Endothelial cell of umbilical vein (primary cell): ENCODE data around the gene PTCD1. TPM values are rescaled to one million over a fixed set of nuclear protein-coding genes. Genes with fewer than 3 reads are reported as not detected.

Experiments used
- BruUV-seq: library from RNA; stranded (reverse); fragments of 400-500 nt; replicated peaks from 2 replicates; lab custom pipeline; 2021; lab: Mats Ljungman, UMichigan
- CTCF ChIA-PET: fragments of 300-600, 350-600 bp; sonication (Branson Sonifier 250); formaldehyde crosslinking; loops from one replicate; lab custom pipeline; 2021; ENCODE audit warnings: antibody characterized with exemption, inconsistent platforms; lab: Charles Lee
- POLR2A ChIA-PET: fragments of 300-600, 350-600 bp; sonication (Branson Sonifier 250); formaldehyde crosslinking; loops from one replicate; lab custom pipeline; 2021; ENCODE audit warnings: antibody characterized with exemption, inconsistent platforms; lab: Charles Lee
- DNase-seq: peaks from one replicate; pipeline ENCODE4 v3.0.0-alpha.2; 2011; ENCODE audit warnings: low read depth, low spot score
- FAIRE-seq: peaks from 2 replicates; lab custom pipeline; 2011; peaks lifted over from hg19 to GRCh38; lab: Jason Lieb, UNC
- H2AFZ ChIP-seq: 2 replicates; pipeline ENCODE4 v1.6.0; 2012; ENCODE audit warnings: low read depth, low read length, control low read depth, inconsistent platforms
- H3K27ac ChIP-seq: 2 replicates; pipeline ENCODE4 v1.5.1; 2011; ENCODE audit warnings: low read depth, mild to moderate bottlenecking, control low read depth, low read length, moderate library complexity; ENCODE audit not compliant: insufficient read depth
- H3K27me3 ChIP-seq, 2 experiments: 2 replicates each; pipeline versions ENCODE4 v1.6.0 to v1.6.1; 2011; ENCODE audit warnings: low read length in 2 of 2, mixed read lengths in 1 of 2; ENCODE audit not compliant: control insufficient read depth in 2 of 2, insufficient read depth in 2 of 2
- H3K36me3 ChIP-seq, 2 experiments: 2 replicates in 1 of 2; 3 replicates in 1 of 2; pipeline ENCODE4 v1.5.1; 2011; ENCODE audit warnings: low read length in 2 of 2, mild to moderate bottlenecking in 1 of 2, moderate library complexity in 1 of 2; ENCODE audit not compliant: control insufficient read depth in 2 of 2, insufficient read depth in 2 of 2; ENCODE audit errors: extremely low read depth in 1 of 2
- H3K4me1 ChIP-seq: 3 replicates; pipeline ENCODE4 v1.5.1; 2011; ENCODE audit warnings: mild to moderate bottlenecking, low read length; ENCODE audit not compliant: control insufficient read depth, insufficient read depth; ENCODE audit errors: extremely low read depth
- H3K4me2 ChIP-seq: 2 replicates; pipeline ENCODE4 v1.6.1; 2011; ENCODE audit warnings: low read length, control low read depth, mixed read lengths; ENCODE audit not compliant: insufficient read depth
- H3K4me3 ChIP-seq, 3 experiments: fragments of 200-600 bp in 1 of 3; sonication (generic), shearing (Covaris generic) in 1 of 3; replicated peaks in 1 of 3; 2 replicates each; pipeline ENCODE4 v1.5.1; 2011 to 2016; ENCODE audit warnings: control low read depth in 3 of 3, low read length in 3 of 3, mild to moderate bottlenecking in 2 of 3, inconsistent platforms in 1 of 3, low read depth in 1 of 3, moderate library complexity in 1 of 3; ENCODE audit not compliant: insufficient read depth in 1 of 3
- H3K79me2 ChIP-seq: 2 replicates; pipeline ENCODE4 v1.6.0; 2012; ENCODE audit warnings: low read length, inconsistent platforms; ENCODE audit not compliant: control insufficient read depth, insufficient read depth
- H3K9ac ChIP-seq: replicated peaks from 2 replicates; pipeline ENCODE3; 2011; ENCODE audit warnings: low read length, control low read depth; ENCODE audit not compliant: insufficient read depth; ENCODE audit errors: extremely low read depth
- H3K9me1 ChIP-seq: replicated peaks from 3 replicates; pipeline ENCODE4 v1.6.0; 2011; ENCODE audit warnings: mild to moderate bottlenecking, low read length; ENCODE audit not compliant: control insufficient read depth, insufficient read depth; ENCODE audit errors: extremely low read depth
- H3K9me3 ChIP-seq: replicated peaks from 2 replicates; pipeline ENCODE4 v1.5.1; 2012; ENCODE audit warnings: low read length, inconsistent platforms; ENCODE audit not compliant: control insufficient read depth, insufficient read depth
- H4K20me1 ChIP-seq: replicated peaks from 2 replicates; pipeline ENCODE3; 2011; ENCODE audit warnings: mild to moderate bottlenecking, low read length; ENCODE audit not compliant: control insufficient read depth, insufficient read depth; ENCODE audit errors: extremely low read depth
- FOS ChIP-seq: IDR thresholded peaks from 2 replicates; pipeline ENCODE4 v1.6.1; 2011; ENCODE audit warnings: mild to moderate bottlenecking, low read length, moderate library complexity, borderline replicate concordance; ENCODE audit not compliant: insufficient read depth
- JUN ChIP-seq: IDR thresholded peaks from 2 replicates; pipeline ENCODE4 v1.6.1; 2011; ENCODE audit warnings: borderline replicate concordance, low read depth; ENCODE audit not compliant: insufficient read length, insufficient read depth
- MYC ChIP-seq: IDR thresholded peaks from one replicate; pipeline ENCODE4 v1.6.1; 2011; ENCODE audit warnings: mild to moderate bottlenecking, low read depth, low read length
- POLR2A ChIP-seq: IDR thresholded peaks from 2 replicates; pipeline ENCODE4 v1.6.1; 2012; ENCODE audit warnings: low read depth, mild to moderate bottlenecking, control low read depth, low read length
- POLR2AphosphoS5 ChIP-seq: IDR thresholded peaks from 2 replicates; pipeline ENCODE4 v1.6.1; 2012; ENCODE audit warnings: low read depth, mild to moderate bottlenecking, control low read depth, low read length, moderate library complexity; ENCODE audit not compliant: insufficient read depth
- dilution Hi-C: fragments of 300-500 bp; cut with MboI; formaldehyde crosslinking; loops from one replicate; pipeline ENCODE4 v1.15.0; 2019; ENCODE audit warnings: low sequenced_read_pairs; ENCODE audit not compliant: extremely low pct_ligation_motif_present
- intact Hi-C: fragments of 100-400 bp; cut with micrococcal nuclease; formaldehyde crosslinking; loops from one replicate; pipeline ENCODE4 v1.10.0; 2022
- polyA plus RNA-seq, 4 experiments: library from polyadenylated mRNA; depleted of rRNA in 3 of 4; stranded (reverse) in 3 of 4; unstranded in 1 of 4; fragments of >200 nt; gene quantifications; 2 replicates each; pipeline versions ENCODE4 v1.2.1 to v1.2.3, GENCODE V29; 2011 to 2012; ENCODE audit warnings: missing spikeins in 1 of 4
- total RNA-seq: library from RNA; stranded (reverse); gene quantifications from 2 replicates; pipeline ENCODE4 v1.2.3, GENCODE V29; 2021

PTCD1 gene
- total and polyA plus RNA-seq, 2 donors (not counting 3 experiments of a cell fraction or from before 2014, with no cell fraction given), result 3.8 to 9.6 TPM

- Histone ChIP-seq H3K27me3 (no peaks in the 10 kb centered on the region), H3K27ac (no peak overlapping the region), H3K4me3 (no peak overlapping the region), H3K79me2 (peaks cover 33% of the 10 kb centered on the region), H4K20me1 (no peaks in the 10 kb centered on the region), H3K4me1 (no peaks in the 10 kb centered on the region), H3K36me3 (peaks cover 9 to 51% of the 10 kb centered on the region in 2 experiments), H3K9me3 (no peaks in the 10 kb centered on the region), H2AFZ (no peak overlapping the region), H3K4me2 (no peak overlapping the region), H3K9me1 (no peaks in the 10 kb centered on the region), H3K9ac (no peak overlapping the region)
- POLR2A ChIA-PET, result no interaction called here
- dilution Hi-C loops, result no loop called here
- CTCF ChIA-PET, result interaction anchor here (1.6 kb wide), 1 partner anchor 10 kb away, joined by 4 read pairs; no protein-coding TSS in a partner anchor
- no peak for FAIRE-seq
- intact Hi-C loops, result no loop called here
- TF ChIP-seq POLR2A (no peak), FOS (no peak)
- BruUV-seq, result no TSS peak
- DNase-seq, result no peak
Observed at GRCh38 chr7:99456288-99456687, 17.7 kb upstream of the PTCD1 start.

GRCh38 chr7:99455874-99456273, 17.3 kb upstream of the PTCD1 start:
- FAIRE-seq, result no peak
- Histone ChIP-seq H3K4me3 (no peak overlapping the region), H3K27me3 (no peaks in the 10 kb centered on the region), H3K27ac (no peak overlapping the region), H4K20me1 (no peaks in the 10 kb centered on the region), H3K4me2 (no peak overlapping the region), H3K9me3 (no peaks in the 10 kb centered on the region), H3K36me3 (peaks cover 9 to 53% of the 10 kb centered on the region in 2 experiments), H2AFZ (no peak overlapping the region), H3K9me1 (no peaks in the 10 kb centered on the region), H3K9ac (no peak overlapping the region), H3K4me1 (no peaks in the 10 kb centered on the region), H3K79me2 (peaks cover 29% of the 10 kb centered on the region)
- TF ChIP-seq FOS, result no peak
- peak; percentile 38 for TF ChIP-seq POLR2A
- peak; percentile 11 for TF ChIP-seq POLR2AphosphoS5
- no peak for TF ChIP-seq MYC
- TF ChIP-seq JUN, result no peak
- DNase-seq, result no peak
- BruUV-seq, result no TSS peak
- POLR2A ChIA-PET, result no interaction called here
- CTCF ChIA-PET, result interaction anchor here (1.6 kb wide), 1 partner anchor 9 kb away, joined by 4 read pairs; no protein-coding TSS in a partner anchor
- intact Hi-C loops (no loop called here), dilution Hi-C loops (no loop called here)
